ENCODE results near the gene KEAP1.
"Not testable (repeated sequence)": the region's sequence is repeated elsewhere in the genome, so short reads cannot be mapped to it uniquely, and the experiment has no call there.

KEAP1 gene

DNA sequence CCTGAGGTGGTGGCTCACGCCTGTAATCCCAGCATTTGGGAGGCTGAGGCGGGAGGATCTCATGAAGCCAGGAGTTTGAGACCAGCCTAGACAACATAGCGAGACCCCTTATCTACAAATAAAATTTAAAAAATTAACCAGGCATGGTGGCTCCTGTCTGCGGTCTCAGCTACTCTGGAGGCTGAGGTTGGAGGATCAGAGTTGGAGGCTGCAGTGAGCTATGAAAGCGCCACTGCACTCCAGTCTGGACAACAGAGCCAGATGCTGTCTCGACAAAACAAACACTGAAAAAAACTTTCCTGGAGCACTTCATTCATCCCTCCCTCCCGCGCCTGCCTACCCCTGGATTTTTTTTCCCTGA lies 39.9 kb upstream of the KEAP1 start:
- Histone ChIP-seq H3K27ac (ENCODE audit: low read depth, low read length) (no peak overlapping the region), H3K4me1 (ENCODE audit: control insufficient read depth, insufficient read depth, low read length) (peaks cover 10% of the 10 kb centered on the region), H3K4me3 (ENCODE audit: low read length) (peak overlapping the region; percentile 81), H3K36me3 (ENCODE audit: control insufficient read depth, insufficient read depth, low read length) (peaks cover 4% of the 10 kb centered on the region), H3K27me3 (ENCODE audit: control insufficient read depth, insufficient read depth, low read length) (no peaks in the 10 kb centered on the region), H3K9ac (ENCODE audit: low read length) (no peak overlapping the region)

DNA sequence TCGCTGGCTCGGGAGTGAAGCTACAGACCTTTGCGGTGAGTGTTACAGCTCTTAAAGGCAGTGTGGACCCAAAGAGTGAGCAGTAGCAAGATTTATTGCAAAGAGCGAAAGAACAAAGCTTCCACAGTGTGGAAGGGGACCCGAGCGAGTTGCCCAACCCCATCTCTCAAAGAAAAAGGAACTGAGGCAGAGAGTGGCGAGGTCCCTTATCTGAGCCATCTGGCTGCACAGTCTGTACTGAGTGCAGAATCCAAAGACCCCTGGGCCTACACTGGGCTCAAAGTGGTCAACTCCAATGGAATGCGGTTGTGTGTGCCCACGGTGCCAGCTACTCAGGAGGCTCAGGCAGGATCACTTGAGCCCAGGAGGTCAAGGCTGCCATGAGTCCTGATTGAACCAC lies 35.9 kb upstream of the KEAP1 start:
- not testable (repeated sequence) for H3K36me3 ChIP-seq (ENCODE audit: control insufficient read depth, insufficient read depth, low read length); H3K4me1 ChIP-seq (ENCODE audit: control insufficient read depth, insufficient read depth, low read length); H3K4me3 ChIP-seq (ENCODE audit: low read length); H3K27me3 ChIP-seq (ENCODE audit: control insufficient read depth, insufficient read depth, low read length); H3K27ac ChIP-seq (ENCODE audit: low read depth, low read length); H3K9ac ChIP-seq (ENCODE audit: low read length)

- H3K4me1 ChIP-seq (ENCODE audit: control insufficient read depth, insufficient read depth, low read length): peaks cover 2% of the 10 kb centered on the region
- H3K9ac ChIP-seq (ENCODE audit: low read length): no peak overlapping the region
- no peaks in the 10 kb centered on the region for H3K27me3 ChIP-seq (ENCODE audit: control insufficient read depth, insufficient read depth, low read length)
- no peaks in the 10 kb centered on the region for H3K36me3 ChIP-seq (ENCODE audit: control insufficient read depth, insufficient read depth, low read length)
- no peak overlapping the region for H3K4me3 ChIP-seq (ENCODE audit: low read length)
- H3K27ac ChIP-seq (ENCODE audit: low read depth, low read length): no peak overlapping the region
These were observed 35.2 kb upstream of the KEAP1 start for GRCh38 chr19:10538204-10538983.

GRCh38 chr19:10537668-10538067 lies 34.5 kb upstream of the KEAP1 start:
- no peak overlapping the region for H3K4me3 ChIP-seq (ENCODE audit: low read length)
- no peak overlapping the region for H3K9ac ChIP-seq (ENCODE audit: low read length)
- H3K27ac ChIP-seq (ENCODE audit: low read depth, low read length): no peak overlapping the region
- H3K27me3 ChIP-seq (ENCODE audit: control insufficient read depth, insufficient read depth, low read length): no peaks in the 10 kb centered on the region
- no peaks in the 10 kb centered on the region for H3K36me3 ChIP-seq (ENCODE audit: control insufficient read depth, insufficient read depth, low read length)
- H3K4me1 ChIP-seq (ENCODE audit: control insufficient read depth, insufficient read depth, low read length): no peaks in the 10 kb centered on the region

DNA sequence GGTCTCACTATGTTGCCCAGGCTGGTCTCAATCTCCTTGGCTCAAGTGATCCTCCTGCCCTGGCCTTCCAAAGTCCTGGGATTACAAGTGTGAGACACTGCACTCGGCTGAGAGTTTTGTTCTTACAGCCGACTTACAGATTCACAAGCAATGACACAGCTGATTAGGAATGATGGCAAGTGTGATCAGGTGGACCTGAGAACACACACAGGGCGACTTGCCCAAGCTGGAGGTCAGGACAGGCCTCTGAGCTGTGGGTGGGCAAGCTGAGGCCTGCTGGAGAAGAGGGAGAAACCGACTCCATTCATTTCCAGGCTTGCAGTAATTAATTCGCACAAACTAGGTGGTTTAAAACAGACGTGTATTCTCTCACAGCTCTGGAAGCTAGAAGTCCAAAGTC lies 32.5 kb upstream of the KEAP1 start:
- Histone ChIP-seq H3K4me1 (ENCODE audit: control insufficient read depth, insufficient read depth, low read length) (no peaks in the 10 kb centered on the region), H3K27ac (ENCODE audit: low read depth, low read length) (no peak overlapping the region), H3K4me3 (ENCODE audit: low read length) (no peak overlapping the region), H3K36me3 (ENCODE audit: control insufficient read depth, insufficient read depth, low read length) (no peaks in the 10 kb centered on the region), H3K9ac (ENCODE audit: low read length) (no peak overlapping the region), H3K27me3 (ENCODE audit: control insufficient read depth, insufficient read depth, low read length) (no peaks in the 10 kb centered on the region)

GRCh38 chr19:10533646-10534386 lies 30.7 kb upstream of the KEAP1 start:
- no peak overlapping the region for H3K27ac ChIP-seq (ENCODE audit: low read depth, low read length)

GRCh38 chr19:10532457-10532856 lies 29.3 kb upstream of the KEAP1 start:
- Histone ChIP-seq H3K27ac (ENCODE audit: low read depth, low read length) (no peak overlapping the region), H3K36me3 (ENCODE audit: control insufficient read depth, insufficient read depth, low read length) (no peaks in the 10 kb centered on the region), H3K4me1 (ENCODE audit: control insufficient read depth, insufficient read depth, low read length) (no peaks in the 10 kb centered on the region), H3K27me3 (ENCODE audit: control insufficient read depth, insufficient read depth, low read length) (no peaks in the 10 kb centered on the region), H3K4me3 (ENCODE audit: low read length) (no peak overlapping the region), H3K9ac (ENCODE audit: low read length) (no peak overlapping the region)

More at GRCh38 chr19:10533646-10534386, 30.7 kb upstream of the KEAP1 start:
- no peaks in the 10 kb centered on the region for H3K4me1 ChIP-seq (ENCODE audit: control insufficient read depth, insufficient read depth, low read length)
- H3K4me3 ChIP-seq (ENCODE audit: low read length): no peak overlapping the region
- no peaks in the 10 kb centered on the region for H3K27me3 ChIP-seq (ENCODE audit: control insufficient read depth, insufficient read depth, low read length)
- H3K36me3 ChIP-seq (ENCODE audit: control insufficient read depth, insufficient read depth, low read length): no peaks in the 10 kb centered on the region
- H3K9ac ChIP-seq (ENCODE audit: low read length): no peak overlapping the region

GRCh38 chr19:10526887-10527286 lies 23.7 kb upstream of the KEAP1 start:
- not testable (repeated sequence) for H3K4me3 ChIP-seq (ENCODE audit: low read length); H3K9ac ChIP-seq (ENCODE audit: low read length); H3K27me3 ChIP-seq (ENCODE audit: control insufficient read depth, insufficient read depth, low read length); H3K4me1 ChIP-seq (ENCODE audit: control insufficient read depth, insufficient read depth, low read length); H3K27ac ChIP-seq (ENCODE audit: low read depth, low read length); H3K36me3 ChIP-seq (ENCODE audit: control insufficient read depth, insufficient read depth, low read length)

GRCh38 chr19:10525636-10526035 lies 22.5 kb upstream of the KEAP1 start:
- Histone ChIP-seq H3K4me1 (ENCODE audit: control insufficient read depth, insufficient read depth, low read length) (no peaks in the 10 kb centered on the region), H3K4me3 (ENCODE audit: low read length) (no peak overlapping the region), H3K36me3 (ENCODE audit: control insufficient read depth, insufficient read depth, low read length) (no peaks in the 10 kb centered on the region), H3K9ac (ENCODE audit: low read length) (no peak overlapping the region), H3K27me3 (ENCODE audit: control insufficient read depth, insufficient read depth, low read length) (no peaks in the 10 kb centered on the region), H3K27ac (ENCODE audit: low read depth, low read length) (no peak overlapping the region)

GRCh38 chr19:10523135-10523636 lies 20.0 kb upstream of the KEAP1 start:
- Histone ChIP-seq H3K27ac (ENCODE audit: low read depth, low read length) (no peak overlapping the region), H3K4me3 (ENCODE audit: low read length) (no peak overlapping the region), H3K4me1 (ENCODE audit: control insufficient read depth, insufficient read depth, low read length) (no peaks in the 10 kb centered on the region), H3K36me3 (ENCODE audit: control insufficient read depth, insufficient read depth, low read length) (no peaks in the 10 kb centered on the region), H3K27me3 (ENCODE audit: control insufficient read depth, insufficient read depth, low read length) (peaks cover 5% of the 10 kb centered on the region), H3K9ac (ENCODE audit: low read length) (no peak overlapping the region)

DNA sequence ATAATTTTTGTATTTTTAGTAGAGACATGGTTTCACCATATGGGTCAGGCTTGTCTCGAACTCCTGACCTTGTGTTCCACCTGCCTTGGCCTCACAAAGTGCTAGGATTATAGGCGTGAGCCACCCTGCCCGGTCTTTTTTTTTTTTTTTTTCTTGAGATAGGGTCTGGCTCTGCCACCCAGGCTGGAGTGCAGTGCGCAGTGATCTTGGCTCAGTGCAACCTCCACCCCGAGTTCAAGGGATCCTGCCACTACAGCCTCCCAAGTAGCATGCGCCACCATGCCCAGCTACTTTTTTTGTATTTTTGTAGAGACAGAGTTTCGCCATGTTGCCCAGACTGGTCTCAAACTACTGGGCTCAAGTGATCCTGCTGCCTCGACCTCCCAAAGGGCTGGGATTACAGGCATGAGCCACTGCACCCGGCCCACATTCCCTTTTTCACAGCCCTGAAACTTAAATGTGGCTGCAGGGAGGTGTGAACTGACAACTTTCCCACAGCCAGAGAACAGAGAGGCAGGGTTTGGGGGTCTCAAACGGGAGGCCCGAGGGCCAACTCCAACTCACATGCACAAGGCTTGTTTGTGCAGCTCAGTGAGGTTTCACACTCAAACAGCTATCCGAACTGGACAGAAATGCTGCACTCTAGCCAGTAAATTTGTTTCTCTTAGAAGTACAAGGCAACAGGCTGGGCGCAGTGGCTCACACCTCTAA lies 18.5 kb upstream of the KEAP1 start:
- Histone ChIP-seq H3K27ac (ENCODE audit: low read depth, low read length) (no peak overlapping the region), H3K4me3 (ENCODE audit: low read length) (no peak overlapping the region), H3K4me1 (ENCODE audit: control insufficient read depth, insufficient read depth, low read length) (no peaks in the 10 kb centered on the region), H3K9ac (ENCODE audit: low read length) (no peak overlapping the region), H3K27me3 (ENCODE audit: control insufficient read depth, insufficient read depth, low read length) (peaks cover 10% of the 10 kb centered on the region), H3K36me3 (ENCODE audit: control insufficient read depth, insufficient read depth, low read length) (no peaks in the 10 kb centered on the region)

GRCh38 chr19:10520652-10521318 lies 17.6 kb upstream of the KEAP1 start:
- Histone ChIP-seq H3K4me1 (ENCODE audit: control insufficient read depth, insufficient read depth, low read length) (no peaks in the 10 kb centered on the region), H3K4me3 (ENCODE audit: low read length) (no peak overlapping the region), H3K9ac (ENCODE audit: low read length) (no peak overlapping the region), H3K36me3 (ENCODE audit: control insufficient read depth, insufficient read depth, low read length) (no peaks in the 10 kb centered on the region), H3K27ac (ENCODE audit: low read depth, low read length) (no peak overlapping the region), H3K27me3 (ENCODE audit: control insufficient read depth, insufficient read depth, low read length) (peaks cover 11% of the 10 kb centered on the region)
